ENCODE results near the gene PPFIA1.

The PPFIA1 gene

GRCh38 chr11:70270104-70270876, at the start of gene PPFIA1:
PPFIA1 (plus strand) TSS chr11:70270690; CDS start chr11:70272173, 1,483 bp downstream.
- DNase-seq (ENCODE audit: low spot score): peak; percentile 99

GRCh38 chr11:70220920-70221319, 49.6 kb upstream of the PPFIA1 start:
- no peak for DNase-seq (ENCODE audit: low spot score)

GRCh38 chr11:70225681-70226177, 44.8 kb upstream of the PPFIA1 start:
- DNase-seq (ENCODE audit: low spot score): no peak

GRCh38 chr11:70226183-70226582, 44.3 kb upstream of the PPFIA1 start:
- no peak for DNase-seq (ENCODE audit: low spot score)

- DNase-seq (ENCODE audit: low spot score): no peak
These were observed 43.5 kb upstream of the PPFIA1 start for GRCh38 chr11:70226967-70227366.

- DNase-seq (ENCODE audit: low spot score): no peak
These were observed 40.8 kb upstream of the PPFIA1 start for GRCh38 chr11:70229737-70230136.

- no peak for DNase-seq (ENCODE audit: low spot score)
These were observed 40.2 kb upstream of the PPFIA1 start for GRCh38 chr11:70230151-70230839.

- no peak for DNase-seq (ENCODE audit: low spot score)
These were observed 39.4 kb upstream of the PPFIA1 start for GRCh38 chr11:70230840-70231710.

- DNase-seq (ENCODE audit: low spot score): no peak
These were observed 37.5 kb upstream of the PPFIA1 start for GRCh38 chr11:70233034-70233433.

- peak; percentile 13 for DNase-seq (ENCODE audit: low spot score)
These were observed 37.0 kb upstream of the PPFIA1 start for GRCh38 chr11:70233511-70233934.

GRCh38 chr11:70233962-70234361, 36.5 kb upstream of the PPFIA1 start:
- no peak for DNase-seq (ENCODE audit: low spot score)

GRCh38 chr11:70240337-70240736, 30.2 kb upstream of the PPFIA1 start:
- peak; percentile 21 for DNase-seq (ENCODE audit: low spot score)

GRCh38 chr11:70241709-70242108, 28.8 kb upstream of the PPFIA1 start:
- DNase-seq (ENCODE audit: low spot score): no peak

- DNase-seq (ENCODE audit: low spot score): peak; percentile 8
These were observed 27.6 kb upstream of the PPFIA1 start for GRCh38 chr11:70242885-70243284.

- peak; percentile 12 for DNase-seq (ENCODE audit: low spot score)
These were observed 26.4 kb upstream of the PPFIA1 start for GRCh38 chr11:70243912-70244652.

GRCh38 chr11:70244698-70245097, 25.8 kb upstream of the PPFIA1 start:
- no peak for DNase-seq (ENCODE audit: low spot score)

GRCh38 chr11:70246196-70246595, 24.3 kb upstream of the PPFIA1 start:
- peak; percentile 9 for DNase-seq (ENCODE audit: low spot score)

- DNase-seq (ENCODE audit: low spot score): no peak
These were observed 23.3 kb upstream of the PPFIA1 start for GRCh38 chr11:70247042-70247709.

GRCh38 chr11:70247710-70248072, 22.8 kb upstream of the PPFIA1 start:
- peak; percentile 8 for DNase-seq (ENCODE audit: low spot score)

- peak; percentile 13 for DNase-seq (ENCODE audit: low spot score)
These were observed 19.4 kb upstream of the PPFIA1 start for GRCh38 chr11:70250876-70251658.

All from D341Med (cell line).